ENCODE results near the gene CDH23. TPM values are rescaled to one million over a fixed set of nuclear protein-coding genes. Genes with fewer than 3 reads are reported as not detected.

The CDH23 gene
- total and polyA plus RNA-seq, 8 donors: 1.8 to 22.8 (median 3.0) TPM

GRCh38 chr10:71773221-71773971 lies 376.7 kb downstream of the CDH23 start, which contains the start of gene VSIR:
Gene VSIR (minus strand): TSS chr10:71773520. CDS start chr10:71773439, 81 bp downstream.
- Histone ChIP-seq H3K36me3 (peaks cover 0 to 7% of the 10 kb centered on the region in 2 donors), H3K4me3 (peak within 1 kb of the TSS; percentile 68 to 71), H3K9me3 (no peaks in the 10 kb centered on the region), H3K27ac (peak within 1 kb of the TSS; percentile 88 to 92), H3K27me3 (no peaks in the 10 kb centered on the region), H3K4me1 (peaks cover 24 to 99% of the 10 kb centered on the region in 2 donors)
- peak; percentile 91 to 99 for TF ChIP-seq CTCF (IDR thresholded peaks at IDR 0.05)
- peak; percentile 94 for ATAC-seq
- intact Hi-C loops (cut with DNase I): no loop called here
- peak; percentile 62 to 99 (median 89) for DNase-seq

- Histone ChIP-seq H3K9me3 (no peaks in the 10 kb centered on the region), H3K27me3 (no peaks in the 10 kb centered on the region), H3K4me1 (peaks cover 15 to 90% of the 10 kb centered on the region in 2 donors), H3K4me3 (peak overlapping the region in 1 of 2 donors; percentile 68), H3K36me3 (no peaks in the 10 kb centered on the region), H3K27ac (peak overlapping the region in 1 of 2 donors; percentile 92)
- TF ChIP-seq CTCF (IDR thresholded peaks at IDR 0.05): no peak
- intact Hi-C loops (cut with DNase I): no loop called here
- peak in 2 of 4 donors; percentile 82 to 84 for DNase-seq
- ATAC-seq: no peak
Measured at GRCh38 chr10:71774916-71775702, 378.4 kb downstream of the CDH23 start.

- TF ChIP-seq CTCF (IDR thresholded peaks at IDR 0.05): no peak
- H3K4me3 ChIP-seq: no peak overlapping the region
- peaks cover 14 to 83% of the 10 kb centered on the region in 2 donors for H3K4me1 ChIP-seq
- intact Hi-C loops (cut with DNase I): no loop called here
- H3K36me3 ChIP-seq: no peaks in the 10 kb centered on the region
- H3K27me3 ChIP-seq: no peaks in the 10 kb centered on the region
- peak overlapping the region in 1 of 2 donors; percentile 92 for H3K27ac ChIP-seq
- H3K9me3 ChIP-seq: no peaks in the 10 kb centered on the region
- ATAC-seq: no peak
- no peak for DNase-seq
Measured at GRCh38 chr10:71776481-71776925, 379.8 kb downstream of the CDH23 start.

DNA sequence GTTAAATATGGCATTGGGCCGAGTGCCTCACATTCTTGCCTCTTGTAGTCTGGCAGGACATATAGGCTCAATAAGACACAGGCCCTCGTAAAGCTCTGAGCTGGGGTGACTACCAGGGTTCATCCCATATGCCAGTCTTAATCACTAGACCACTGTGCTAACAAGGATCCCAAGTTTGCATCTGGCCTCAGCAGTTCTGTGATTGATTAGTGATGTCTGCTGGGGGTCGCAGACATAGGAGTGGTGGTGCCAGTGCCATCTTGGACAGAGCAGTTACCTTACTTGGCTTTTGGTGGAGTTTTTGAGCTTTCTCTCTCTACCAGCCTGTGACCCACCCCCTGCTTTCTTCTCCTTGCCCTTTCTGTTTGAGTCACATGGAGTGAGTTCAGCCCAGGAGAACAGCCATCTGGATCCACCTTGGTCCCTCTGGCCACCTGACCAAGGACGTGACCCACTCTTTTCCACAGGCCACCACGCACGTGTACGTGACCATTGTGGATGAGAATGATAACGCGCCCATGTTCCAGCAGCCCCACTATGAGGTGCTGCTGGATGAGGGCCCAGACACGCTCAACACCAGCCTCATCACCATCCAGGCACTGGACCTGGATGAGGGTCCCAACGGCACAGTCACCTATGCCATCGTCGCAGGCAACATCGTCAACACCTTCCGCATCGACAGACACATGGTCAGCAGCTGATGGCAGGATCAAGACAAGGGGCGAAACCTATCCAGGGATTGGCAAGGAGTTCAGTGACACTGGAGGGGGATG lies 380.7 kb downstream of the CDH23 start:
- no peak overlapping the region for H3K4me3 ChIP-seq
- H3K9me3 ChIP-seq: no peaks in the 10 kb centered on the region
- peak overlapping the region in 1 of 2 donors; percentile 92 for H3K27ac ChIP-seq
- DNase-seq (no peak), ATAC-seq (no peak)
- H3K4me1 ChIP-seq: peaks cover 8 to 80% of the 10 kb centered on the region in 2 donors
- no peak for TF ChIP-seq CTCF (IDR thresholded peaks at IDR 0.05)
- H3K27me3 ChIP-seq: no peaks in the 10 kb centered on the region
- no peaks in the 10 kb centered on the region for H3K36me3 ChIP-seq
- intact Hi-C loops (cut with DNase I): no loop called here
